GM03348 (cell line): ENCODE measurements around the gene RAPH1.
A peak's percentile ranks its signal among the peaks of the same experiment; 100 is the strongest.

Source experiments
- DNase-seq: peaks from one replicate; pipeline ENCODE4 v3.0.0; 2012; ENCODE audit warnings: low spot score

Gene RAPH1

GRCh38 chr2:203480623-203481022 is 54.5 kb downstream of the RAPH1 start:
- DNase-seq = no peak

DNA sequence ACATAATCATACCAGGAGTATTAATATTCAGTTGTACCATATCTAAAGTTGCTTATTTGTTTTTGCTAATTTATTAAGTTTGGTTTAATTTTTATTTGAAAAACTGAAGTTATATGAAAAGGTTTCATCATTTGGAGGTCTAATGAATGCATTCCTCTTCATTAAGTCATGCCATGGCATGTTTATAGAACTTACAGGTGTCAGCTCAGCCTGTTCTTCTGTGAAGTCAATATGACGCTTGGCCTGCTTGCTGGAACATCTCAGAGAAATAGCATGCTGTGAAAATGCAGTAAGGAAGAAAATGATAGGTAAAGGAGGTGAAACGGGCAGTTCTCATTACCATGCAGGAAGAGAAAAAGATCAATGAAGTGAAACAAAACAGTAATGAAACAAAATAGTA is 58.2 kb downstream of the RAPH1 start:
- no peak for DNase-seq

GRCh38 chr2:203471323-203471722 is 63.8 kb downstream of the RAPH1 start:
- no peak for DNase-seq

- no peak for DNase-seq
Observed at GRCh38 chr2:203470371-203470770, 64.7 kb downstream of the RAPH1 start.

DNA sequence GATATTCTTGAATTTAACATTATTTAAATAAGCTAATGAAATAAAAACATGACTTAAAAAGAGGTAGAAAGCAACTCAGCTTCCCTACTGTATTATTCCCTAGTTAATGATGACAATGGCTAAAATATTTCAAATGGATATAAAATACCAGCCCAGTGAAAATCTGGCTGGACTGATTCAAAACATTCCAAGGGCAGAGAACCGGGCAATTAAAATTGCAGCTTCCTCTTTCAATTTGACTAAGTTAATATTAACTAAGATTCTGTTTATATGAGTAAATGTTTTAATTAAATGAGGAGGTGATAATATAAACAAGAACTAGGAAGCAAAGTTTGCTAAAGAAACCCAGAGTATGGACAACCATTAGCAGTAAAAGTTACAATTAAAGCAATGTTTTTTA is 65.6 kb downstream of the RAPH1 start:
- peak; percentile 9 for DNase-seq

DNA sequence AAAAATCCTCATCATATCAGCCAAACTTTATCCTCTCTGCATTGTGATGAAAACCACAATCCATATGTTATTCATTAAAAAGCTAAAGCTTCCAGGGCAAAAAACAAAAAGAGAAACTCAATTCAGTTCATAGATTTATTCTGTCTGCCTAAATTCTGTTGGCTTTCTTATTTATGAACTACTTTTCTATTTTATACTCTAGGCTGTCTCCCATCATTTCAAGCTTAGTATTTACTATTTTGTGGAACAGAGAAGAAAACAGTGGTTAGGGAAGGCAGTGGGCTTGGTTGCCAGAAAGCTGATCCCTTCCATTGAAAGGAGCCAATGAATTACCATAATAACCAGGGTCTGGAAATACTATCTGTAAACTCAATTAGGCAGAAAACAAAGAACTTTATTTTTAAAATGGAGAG is 71.8 kb downstream of the RAPH1 start:
- peak; percentile 24 for DNase-seq

- DNase-seq = no peak
Observed at GRCh38 chr2:203462308-203462707, 72.8 kb downstream of the RAPH1 start.

DNA sequence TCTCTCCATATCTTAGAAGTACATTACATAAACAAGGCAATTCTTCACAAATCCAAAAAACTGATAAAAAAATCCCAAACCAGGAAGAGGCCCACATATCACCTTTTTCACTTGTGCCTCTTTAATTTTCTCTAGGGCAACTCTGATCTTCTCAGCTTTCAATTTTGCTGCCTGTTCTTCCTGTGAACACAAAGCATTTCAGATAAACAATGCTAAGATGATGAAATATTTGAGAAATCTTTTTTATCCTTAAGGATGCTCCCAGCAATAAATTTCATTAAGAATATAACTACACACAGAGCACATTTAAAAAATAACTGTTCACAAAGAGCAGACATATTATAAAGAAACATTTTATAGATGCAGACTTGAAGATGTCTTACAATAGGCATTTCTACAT is 73.4 kb downstream of the RAPH1 start:
- peak; percentile 18 for DNase-seq

GRCh38 chr2:203455209-203455608 is 79.9 kb downstream of the RAPH1 start:
- DNase-seq = no peak

GRCh38 chr2:203453858-203454451 is 81.1 kb downstream of the RAPH1 start:
- DNase-seq = peak; percentile 66

GRCh38 chr2:203451689-203452088 is 83.4 kb downstream of the RAPH1 start:
- no peak for DNase-seq

- peak; percentile 41 for DNase-seq
Observed at GRCh38 chr2:203451011-203451410, 84.1 kb downstream of the RAPH1 start.

DNA sequence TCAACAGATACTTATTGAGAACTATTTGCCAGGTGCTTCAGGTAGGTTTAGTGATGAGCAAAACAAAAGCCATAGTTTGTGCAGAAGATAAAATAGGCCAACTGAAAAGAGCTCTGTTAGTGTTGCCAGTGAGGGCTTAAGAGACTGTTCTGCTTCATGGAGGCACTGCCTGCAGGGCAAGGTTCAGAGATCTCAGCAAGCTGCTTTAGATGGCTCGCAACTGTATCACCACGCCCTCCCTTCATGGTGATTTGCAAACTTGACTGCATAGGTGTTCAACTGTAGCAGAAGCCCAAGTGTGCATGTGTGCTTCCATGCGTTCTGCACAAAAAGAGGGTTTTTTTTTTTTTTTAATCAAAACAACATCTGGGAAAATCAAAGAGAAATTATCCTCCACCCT is 84.5 kb downstream of the RAPH1 start:
- DNase-seq = no peak

- DNase-seq = no peak
Observed at GRCh38 chr2:203446780-203447179, 88.3 kb downstream of the RAPH1 start.

DNA sequence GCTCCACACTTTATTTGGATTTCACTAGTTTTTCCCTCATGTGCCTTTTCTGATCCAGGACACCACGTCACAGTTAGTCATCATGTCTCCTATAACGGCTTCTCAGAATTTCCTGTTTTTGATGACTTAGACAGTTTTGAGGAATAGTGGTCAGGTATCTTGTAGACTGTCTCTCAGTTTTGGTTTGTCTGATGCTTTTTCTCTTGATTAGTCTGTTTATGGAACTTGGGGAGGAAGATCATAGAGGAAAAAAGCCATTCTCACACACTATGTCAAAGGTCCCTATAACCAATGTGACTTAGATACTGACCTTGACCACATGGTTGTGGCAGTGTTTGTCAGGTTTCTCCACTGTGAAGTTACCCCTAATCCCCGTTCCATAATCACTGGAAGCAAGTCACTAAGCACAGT is 89.0 kb downstream of the RAPH1 start:
- DNase-seq = peak; percentile 36

DNA sequence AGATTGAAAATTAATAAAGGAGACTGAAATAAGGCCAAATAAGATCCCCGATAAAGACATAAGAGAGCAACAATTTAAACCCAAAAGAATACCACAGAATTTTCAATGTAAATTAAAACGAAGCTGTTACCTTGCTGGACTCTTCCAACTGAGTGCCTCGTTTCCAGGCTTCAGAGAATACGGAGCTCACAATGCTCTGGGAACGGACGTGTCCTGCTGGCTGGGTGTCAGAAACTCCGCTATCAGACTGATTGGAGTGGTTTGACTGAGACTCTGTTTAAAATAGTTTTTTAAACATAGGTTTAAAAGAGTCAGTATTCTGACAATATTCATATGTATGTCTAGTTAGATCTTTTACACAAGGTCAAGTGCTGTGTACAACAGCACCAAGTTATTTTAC is 90.4 kb downstream of the RAPH1 start:
- DNase-seq = no peak

DNA sequence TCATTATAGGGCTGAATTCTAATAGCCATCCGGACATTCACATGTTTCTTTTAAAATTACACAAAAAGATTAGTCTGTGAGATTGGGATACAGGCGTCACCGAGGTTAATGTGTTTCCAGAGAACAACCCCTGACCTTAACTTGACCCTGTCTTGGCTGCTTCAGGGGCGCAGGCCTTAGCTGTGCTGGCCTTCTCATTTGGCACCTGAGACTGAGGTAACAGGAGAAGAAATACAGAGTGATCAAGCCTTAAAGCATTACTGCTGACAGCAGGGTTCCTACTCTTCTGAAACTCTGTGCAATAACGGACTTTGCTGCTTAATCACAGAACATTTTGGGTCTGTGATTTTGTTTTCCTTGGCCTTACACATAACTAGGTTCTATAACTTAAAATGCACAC is 92.6 kb downstream of the RAPH1 start:
- DNase-seq = no peak

DNA sequence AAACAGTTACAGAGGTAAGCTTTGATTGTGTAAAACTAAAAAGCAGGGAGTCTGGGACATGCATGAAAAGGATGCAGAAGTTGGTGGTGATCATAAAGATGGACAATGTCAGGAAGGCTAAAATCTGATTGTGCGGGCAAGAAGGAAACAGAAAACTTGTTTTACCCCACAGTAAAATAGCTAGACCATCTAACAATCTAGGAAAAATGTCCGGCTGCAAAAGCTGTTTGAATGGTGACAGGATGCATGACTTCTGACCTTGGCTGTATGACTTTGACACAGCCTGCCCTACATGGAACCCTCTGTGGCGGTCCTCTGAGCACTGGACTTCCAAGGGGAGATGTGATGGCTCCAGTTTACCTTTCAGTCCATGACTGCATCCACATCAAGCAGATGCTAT is 93.6 kb downstream of the RAPH1 start:
- DNase-seq = no peak

DNA sequence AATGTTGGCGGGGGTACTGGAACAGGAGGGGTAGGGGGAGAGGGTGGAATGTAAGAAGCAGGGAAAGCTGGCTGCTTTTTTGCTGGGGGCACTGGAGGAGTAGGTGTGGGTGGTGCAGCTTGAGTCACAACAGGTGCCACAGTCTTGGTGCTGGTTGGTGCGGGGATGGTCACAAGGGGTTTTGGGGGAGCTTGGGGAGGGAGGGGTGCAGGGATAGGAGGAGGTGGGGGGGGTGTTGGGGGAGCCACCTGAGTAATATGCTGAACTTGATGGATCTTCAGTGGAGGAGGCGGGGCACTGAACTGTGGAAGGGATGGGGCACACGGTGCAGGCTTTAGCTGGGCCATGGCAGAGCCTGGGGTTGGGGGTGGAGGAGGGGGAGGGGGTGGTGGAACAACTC is 94.4 kb downstream of the RAPH1 start:
- no peak for DNase-seq

- no peak for DNase-seq
Observed at GRCh38 chr2:203438528-203438927, 96.6 kb downstream of the RAPH1 start.

- DNase-seq = no peak
Observed at GRCh38 chr2:203437511-203437910, 97.6 kb downstream of the RAPH1 start.

DNA sequence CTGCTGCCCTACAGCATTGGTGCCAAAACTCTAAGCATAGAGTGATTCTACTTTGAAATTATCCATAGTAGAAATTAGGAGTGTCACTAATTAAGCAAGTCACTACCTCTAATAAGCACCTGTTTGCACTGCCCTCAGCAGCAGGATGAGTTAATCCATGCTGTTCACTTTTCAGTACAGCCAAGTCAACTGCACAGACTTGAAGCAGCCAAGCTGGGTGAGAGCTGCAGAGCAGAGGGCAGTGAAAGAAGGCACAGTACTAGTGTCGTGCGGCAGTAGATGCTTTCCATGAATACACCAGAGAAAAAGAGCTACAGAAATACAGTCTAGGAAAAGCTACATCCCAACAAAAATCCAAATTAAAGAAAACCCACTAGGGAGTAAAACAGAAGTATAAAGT is 98.6 kb downstream of the RAPH1 start:
- DNase-seq = no peak

DNA sequence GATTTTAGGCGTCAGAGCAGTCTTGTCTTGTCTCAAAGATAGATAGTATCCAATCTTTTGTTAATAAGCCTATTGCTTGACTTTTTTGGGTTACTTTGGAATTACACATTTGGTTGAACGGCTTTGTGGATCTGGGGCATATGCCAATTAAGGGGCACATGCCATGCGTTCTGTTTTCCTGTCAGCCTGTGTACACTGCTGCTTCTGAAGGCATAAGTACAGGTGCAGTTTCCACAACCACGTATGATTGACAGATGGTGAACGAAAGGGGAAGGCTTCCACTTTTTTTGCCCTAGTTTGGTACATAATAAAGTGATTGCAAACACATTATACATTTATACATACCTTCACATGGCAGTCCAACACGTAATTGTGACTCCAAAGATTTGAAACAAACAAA is 102.3 kb downstream of the RAPH1 start:
- no peak for DNase-seq

DNA sequence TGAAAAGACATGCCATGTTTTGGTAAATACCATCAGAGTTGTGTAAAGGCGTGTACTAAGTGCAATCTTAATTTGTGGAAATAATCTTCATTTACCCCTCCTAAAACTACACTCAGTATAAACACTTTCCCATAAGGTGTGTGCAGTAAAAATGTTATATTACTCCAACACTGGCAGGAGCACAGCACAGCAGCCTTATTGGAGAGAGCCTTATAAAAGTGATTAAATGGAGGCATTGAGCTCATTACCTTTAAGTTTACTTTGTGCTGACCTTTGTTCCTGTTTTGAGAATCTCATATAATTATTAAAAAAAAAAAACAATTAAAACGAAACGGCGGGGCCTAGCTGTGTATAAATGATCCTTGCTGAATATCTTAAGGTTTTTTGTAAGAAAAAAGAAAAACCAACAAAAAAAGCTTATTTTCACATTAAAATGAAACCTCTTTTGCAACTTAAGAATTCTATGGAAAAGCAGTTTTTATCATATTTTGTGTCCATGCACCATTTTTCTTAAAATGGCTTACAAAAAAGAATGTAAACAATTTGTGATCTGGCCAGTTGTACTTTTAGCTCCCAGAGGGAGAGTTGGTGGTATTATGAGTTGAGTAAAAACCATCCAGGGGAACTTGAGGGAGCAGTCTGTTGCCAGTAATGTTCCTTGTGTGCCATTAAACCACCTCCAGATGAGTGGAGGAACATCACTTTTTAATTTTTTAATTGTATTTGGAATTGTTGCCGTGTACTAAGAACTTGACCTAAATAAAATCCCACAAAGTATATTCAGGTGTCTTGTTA is 103.5 kb downstream of the RAPH1 start:
- DNase-seq = no peak
